Nephron (organoid): Measurements from ENCODE around the gene BMPR2.

Experiments used
- H3K27ac Mint-ChIP-seq, 3 experiments: 2 replicates each; pipeline ENCODE4 v1.8.0; 2020; ENCODE audit warnings: mixed read lengths in 3 of 3, mild to moderate bottlenecking in 2 of 3, moderate library complexity in 1 of 3
- H3K27me3 Mint-ChIP-seq: 2 replicates; pipeline ENCODE4 v1.8.0; 2021; ENCODE audit warnings: low read depth, mild to moderate bottlenecking, moderate library complexity, mixed read lengths
- H3K36me3 Mint-ChIP-seq: 2 replicates; pipeline ENCODE4 v1.8.0; 2020; ENCODE audit warnings: low read depth, mixed read lengths
- H3K4me1 Mint-ChIP-seq: 2 replicates; pipeline ENCODE4 v1.8.0; 2020; ENCODE audit warnings: mixed read lengths
- H3K4me3 Mint-ChIP-seq, 3 experiments: 2 replicates each; pipeline ENCODE4 v1.8.0; 2020; ENCODE audit warnings: mild to moderate bottlenecking in 3 of 3, mixed read lengths in 3 of 3, moderate library complexity in 2 of 3
- H3K9me3 Mint-ChIP-seq: 2 replicates; pipeline ENCODE4 v1.8.0; 2020; ENCODE audit warnings: mixed read lengths
- TF ChIP-seq, protein P1 (sequence below), 3 experiments: fragments of 200-600 bp; sonication (generic); IDR thresholded peaks; one replicate each; pipeline ENCODE4 v1.5.0; 2021; ENCODE audit warnings: antibody characterized with exemption in 3 of 3; ENCODE audit not compliant: unreplicated experiment in 3 of 3

BMPR2 gene

DNA sequence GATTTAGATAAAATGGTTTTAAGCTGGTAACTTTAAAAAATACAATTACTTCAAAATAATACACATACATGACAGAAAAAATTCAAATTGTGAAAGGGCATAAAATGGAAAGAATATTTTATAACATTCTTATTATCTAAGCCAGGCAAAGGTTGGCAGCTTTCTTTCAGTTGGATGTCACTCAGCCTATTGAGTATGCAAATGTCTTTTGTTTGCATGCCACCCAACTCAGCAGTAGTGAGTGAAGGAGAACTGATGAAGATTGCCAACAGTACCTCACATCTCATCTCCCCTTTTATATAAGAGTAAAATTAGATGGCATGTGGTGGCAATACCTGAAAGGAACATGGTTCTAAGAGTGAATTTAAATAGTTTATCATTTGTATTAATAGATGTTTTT, 24.8 kb downstream of the BMPR2 start:
- Mint-ChIP-seq H3K36me3 (peaks cover 18% of the 10 kb centered on the region), H3K4me3 (no peak overlapping the region), H3K27ac (no peak overlapping the region), H3K4me1 (no peaks in the 10 kb centered on the region), H3K27me3 (no peaks in the 10 kb centered on the region), H3K9me3 (no peaks in the 10 kb centered on the region)
- TF ChIP-seq, protein P1, sequence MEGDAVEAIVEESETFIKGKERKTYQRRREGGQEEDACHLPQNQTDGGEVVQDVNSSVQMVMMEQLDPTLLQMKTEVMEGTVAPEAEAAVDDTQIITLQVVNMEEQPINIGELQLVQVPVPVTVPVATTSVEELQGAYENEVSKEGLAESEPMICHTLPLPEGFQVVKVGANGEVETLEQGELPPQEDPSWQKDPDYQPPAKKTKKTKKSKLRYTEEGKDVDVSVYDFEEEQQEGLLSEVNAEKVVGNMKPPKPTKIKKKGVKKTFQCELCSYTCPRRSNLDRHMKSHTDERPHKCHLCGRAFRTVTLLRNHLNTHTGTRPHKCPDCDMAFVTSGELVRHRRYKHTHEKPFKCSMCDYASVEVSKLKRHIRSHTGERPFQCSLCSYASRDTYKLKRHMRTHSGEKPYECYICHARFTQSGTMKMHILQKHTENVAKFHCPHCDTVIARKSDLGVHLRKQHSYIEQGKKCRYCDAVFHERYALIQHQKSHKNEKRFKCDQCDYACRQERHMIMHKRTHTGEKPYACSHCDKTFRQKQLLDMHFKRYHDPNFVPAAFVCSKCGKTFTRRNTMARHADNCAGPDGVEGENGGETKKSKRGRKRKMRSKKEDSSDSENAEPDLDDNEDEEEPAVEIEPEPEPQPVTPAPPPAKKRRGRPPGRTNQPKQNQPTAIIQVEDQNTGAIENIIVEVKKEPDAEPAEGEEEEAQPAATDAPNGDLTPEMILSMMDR (IDR thresholded peaks at IDR 0.05; ENCODE audit: unreplicated experiment in 3 of 3) = no peak

DNA sequence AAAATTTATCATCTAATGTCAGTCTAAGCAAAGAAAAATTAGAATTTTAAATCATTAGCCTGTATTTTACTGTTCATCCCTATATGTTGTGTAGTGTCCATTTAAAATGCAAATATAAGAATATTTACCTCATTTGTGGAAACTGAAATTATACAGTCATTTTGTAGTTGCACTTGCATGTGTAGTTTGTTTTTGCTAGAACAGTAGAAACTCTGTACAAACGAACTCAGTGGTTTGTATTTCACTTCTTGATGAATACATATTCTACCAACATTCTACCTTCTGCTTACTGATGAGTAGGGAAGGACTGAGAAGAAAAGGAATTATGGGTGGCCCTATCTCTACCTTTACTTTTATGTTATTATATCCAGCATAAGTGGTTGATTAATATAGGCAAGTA, 29.7 kb downstream of the BMPR2 start:
- Mint-ChIP-seq H3K27me3 (no peaks in the 10 kb centered on the region), H3K36me3 (peaks cover 32% of the 10 kb centered on the region), H3K4me3 (no peak overlapping the region), H3K4me1 (peaks cover 7% of the 10 kb centered on the region), H3K9me3 (no peaks in the 10 kb centered on the region), H3K27ac (peak overlapping the region in 1 of 3 experiments; percentile 35)
- TF ChIP-seq, protein P1 (IDR thresholded peaks at IDR 0.05; ENCODE audit: unreplicated experiment in 3 of 3) = no peak

DNA sequence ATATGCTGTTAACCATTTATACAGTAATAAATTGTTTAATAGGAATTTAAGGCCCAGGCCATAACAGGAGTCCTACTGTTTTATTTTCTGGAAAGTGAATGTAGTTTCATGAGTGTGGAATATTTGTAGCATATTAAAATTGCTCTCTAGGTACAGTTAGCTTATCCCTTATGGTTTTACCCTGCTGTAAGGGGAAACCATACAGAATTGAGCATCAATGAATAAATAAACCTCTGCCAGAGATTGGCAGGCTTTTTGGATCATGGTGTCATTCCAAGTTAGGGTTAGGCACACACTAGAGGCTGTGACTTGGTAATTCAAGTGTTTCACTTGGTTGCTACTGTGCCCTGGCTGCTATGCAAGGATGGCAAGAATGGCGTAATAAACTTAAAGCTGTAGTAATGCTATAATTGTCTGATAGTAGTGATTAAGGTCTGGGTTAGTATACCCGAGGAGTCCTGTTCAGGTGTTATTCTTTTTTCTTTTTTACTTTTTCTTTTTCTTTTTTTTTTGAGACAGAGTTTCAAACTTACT, 30.4 kb downstream of the BMPR2 start:
- Mint-ChIP-seq H3K36me3 (peaks cover 36% of the 10 kb centered on the region), H3K4me3 (no peak overlapping the region), H3K27ac (no peak overlapping the region), H3K9me3 (no peaks in the 10 kb centered on the region), H3K27me3 (no peaks in the 10 kb centered on the region), H3K4me1 (peaks cover 7% of the 10 kb centered on the region)
- TF ChIP-seq, protein P1 (IDR thresholded peaks at IDR 0.05; ENCODE audit: unreplicated experiment in 3 of 3) = no peak

DNA sequence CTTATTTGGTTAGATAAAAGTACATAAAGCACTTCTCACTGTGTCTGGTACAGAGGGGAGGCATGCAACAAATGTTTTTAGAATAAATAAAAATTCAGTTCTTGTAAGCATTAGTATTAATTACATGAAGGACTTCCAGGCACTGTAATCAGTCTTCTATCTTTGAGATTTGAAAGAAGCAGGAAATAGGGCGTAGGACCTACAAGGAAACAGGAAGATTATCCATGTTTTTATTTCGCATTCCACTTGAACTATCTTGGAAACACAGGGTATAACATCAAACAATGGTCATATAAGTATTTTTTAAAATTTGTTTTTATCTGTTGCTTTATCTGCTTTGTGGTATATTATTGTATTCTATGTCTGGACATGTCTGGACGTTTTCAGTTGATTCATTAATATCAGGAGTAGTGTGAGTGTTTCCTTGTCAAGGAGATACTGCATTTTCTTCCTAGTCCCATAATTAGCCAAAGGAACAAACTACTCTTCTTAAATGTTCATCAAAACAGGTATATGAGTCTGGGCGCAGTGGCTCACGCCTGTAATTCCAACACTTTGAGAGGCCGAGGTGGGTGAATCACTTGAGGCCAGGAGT, 32.5 kb downstream of the BMPR2 start:
- H3K9me3 Mint-ChIP-seq = no peaks in the 10 kb centered on the region
- H3K4me1 Mint-ChIP-seq = peaks cover 7% of the 10 kb centered on the region
- TF ChIP-seq, protein P1 (IDR thresholded peaks at IDR 0.05; ENCODE audit: unreplicated experiment in 3 of 3) = no peak
- H3K4me3 Mint-ChIP-seq = no peak overlapping the region
- peaks cover 44% of the 10 kb centered on the region for H3K36me3 Mint-ChIP-seq
- H3K27ac Mint-ChIP-seq = peak overlapping the region; percentile 56 to 82 (median 75)
- H3K27me3 Mint-ChIP-seq = no peaks in the 10 kb centered on the region

DNA sequence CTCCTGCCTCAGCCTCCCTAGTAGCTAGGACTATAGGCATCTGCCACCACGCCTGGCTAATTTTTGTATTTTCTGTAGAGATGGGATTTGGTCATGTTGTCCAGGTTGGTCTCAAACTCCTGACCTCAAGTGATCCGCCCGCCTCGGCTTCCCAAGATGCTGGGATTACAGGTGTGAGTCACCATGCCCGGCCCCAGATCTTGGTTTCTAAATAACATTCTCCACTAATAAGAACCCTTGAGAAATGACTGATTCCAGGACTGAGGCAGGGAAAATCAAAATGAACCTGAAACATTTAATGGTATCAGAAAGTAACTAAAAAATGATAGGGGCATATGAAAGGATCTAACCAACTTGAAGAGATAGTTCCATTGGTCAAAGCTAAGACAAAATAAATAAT, 34.0 kb downstream of the BMPR2 start:
- H3K36me3 Mint-ChIP-seq = peaks cover 43% of the 10 kb centered on the region
- no peaks in the 10 kb centered on the region for H3K27me3 Mint-ChIP-seq
- H3K4me1 Mint-ChIP-seq = peaks cover 7% of the 10 kb centered on the region
- no peak overlapping the region for H3K4me3 Mint-ChIP-seq
- H3K9me3 Mint-ChIP-seq = peaks cover 3% of the 10 kb centered on the region
- TF ChIP-seq, protein P1 (IDR thresholded peaks at IDR 0.05; ENCODE audit: unreplicated experiment in 3 of 3) = no peak
- no peak overlapping the region for H3K27ac Mint-ChIP-seq

DNA sequence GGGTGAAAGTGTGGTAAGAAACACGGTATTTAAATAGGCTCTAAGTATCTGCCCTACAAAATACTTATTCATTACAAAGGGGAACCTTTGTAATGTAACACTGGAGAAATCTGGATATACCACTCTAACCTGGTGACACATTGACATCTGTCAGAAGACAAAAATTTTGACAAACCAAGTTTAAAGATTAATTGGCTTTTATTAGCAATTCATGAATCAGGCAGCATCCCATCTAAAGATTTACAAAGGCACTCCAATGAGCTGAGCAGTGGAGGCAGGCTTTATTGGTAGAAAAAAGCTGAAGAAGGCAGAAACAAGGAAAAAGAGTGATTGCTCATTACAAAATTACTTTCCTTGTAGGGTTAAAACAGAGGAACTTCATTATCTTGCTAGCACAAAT, 35.0 kb downstream of the BMPR2 start:
- H3K27ac Mint-ChIP-seq = no peak overlapping the region
- no peaks in the 10 kb centered on the region for H3K27me3 Mint-ChIP-seq
- no peak overlapping the region for H3K4me3 Mint-ChIP-seq
- H3K4me1 Mint-ChIP-seq = peaks cover 7% of the 10 kb centered on the region
- H3K36me3 Mint-ChIP-seq = peaks cover 44% of the 10 kb centered on the region
- H3K9me3 Mint-ChIP-seq = peaks cover 6% of the 10 kb centered on the region
- TF ChIP-seq, protein P1 (IDR thresholded peaks at IDR 0.05; ENCODE audit: unreplicated experiment in 3 of 3) = no peak
